Suppressor macrophage treated with lipopolysaccharide for 1 hour (primary cell): ENCODE data around the gene APOL2.
"Not testable (repeated sequence)": the region's sequence is repeated elsewhere in the genome, so short reads cannot be mapped to it uniquely, and the experiment has no call there.

Experiments
- DNase-seq, 3 donors: peaks; one replicate each; pipeline ENCODE4 v3.0.0-alpha.2; 2020 to 2022

APOL2 gene

GRCh38 chr22:36262307-36262706, 23.0 kb upstream of the APOL2 start:
- DNase-seq = not testable (repeated sequence)

GRCh38 chr22:36261675-36262074, 22.3 kb upstream of the APOL2 start:
- DNase-seq = not testable (repeated sequence)

- no peak for DNase-seq
Measured at GRCh38 chr22:36259615-36260300, 20.4 kb upstream of the APOL2 start.

- peak in 1 of 3 donors; percentile 34 for DNase-seq
Measured at GRCh38 chr22:36258701-36259614, 19.6 kb upstream of the APOL2 start.

GRCh38 chr22:36257948-36258670, 18.8 kb upstream of the APOL2 start:
- DNase-seq = no peak

GRCh38 chr22:36257308-36257707, 18.0 kb upstream of the APOL2 start:
- DNase-seq = no peak

GRCh38 chr22:36256478-36256877, 17.2 kb upstream of the APOL2 start:
- peak in 1 of 3 donors; percentile 58 for DNase-seq

GRCh38 chr22:36255572-36255971, 16.2 kb upstream of the APOL2 start:
- not testable (repeated sequence) for DNase-seq

- peak; percentile 81 to 92 (median 84) for DNase-seq
Measured at GRCh38 chr22:36253523-36254490, 14.5 kb upstream of the APOL2 start.

GRCh38 chr22:36252754-36253522, 13.6 kb upstream of the APOL2 start, which contains the start of gene APOL1:
Gene APOL1, plus strand, starts transcription at chr22:36253133. Its CDS starts 1,823 bp downstream, at chr22:36254956.
- DNase-seq = peak; percentile 78 to 92 (median 83)

- not testable (repeated sequence) for DNase-seq
Measured at GRCh38 chr22:36251979-36252608, 12.8 kb upstream of the APOL2 start.

GRCh38 chr22:36250292-36250960, 11.1 kb upstream of the APOL2 start:
- not testable (repeated sequence) for DNase-seq

- DNase-seq = no peak
Measured at GRCh38 chr22:36249160-36249559, 9.8 kb upstream of the APOL2 start.

GRCh38 chr22:36247955-36248354, 8.6 kb upstream of the APOL2 start:
- no peak for DNase-seq

- no peak for DNase-seq
Measured at GRCh38 chr22:36246718-36247117, 7.4 kb upstream of the APOL2 start.

- DNase-seq = no peak
Measured at GRCh38 chr22:36245805-36246356, 6.6 kb upstream of the APOL2 start.

- DNase-seq = no peak
Measured at GRCh38 chr22:36244522-36245391, 5.4 kb upstream of the APOL2 start.

- DNase-seq = no peak
Measured at GRCh38 chr22:36243986-36244385, 4.7 kb upstream of the APOL2 start.

- no peak for DNase-seq
Measured at GRCh38 chr22:36239150-36239400, 252 bp downstream of the APOL2 start.
